Liver (tissue), 3 donors: ENCODE measurements around the gene ARL13A.

Source experiments
- CTCF ChIP-seq: fragments of 150-350 bp; IDR thresholded peaks from 2 replicates; pipeline ENCODE4 v1.5.1; 2017; ENCODE audit warnings: improper control_type of control experiment, low read depth, low read length; ENCODE audit not compliant: missing input control
- MAX ChIP-seq: IDR thresholded peaks from 2 replicates; pipeline ENCODE4 v1.6.1; 2016; ENCODE audit warnings: antibody characterized with exemption
- RAD21 ChIP-seq, 2 donors: IDR thresholded peaks; 2 replicates each; pipeline ENCODE4 v1.6.1; 2016; ENCODE audit warnings: antibody characterized with exemption in 2 of 2, mild to moderate bottlenecking in 2 of 2
- ZBTB33 ChIP-seq: IDR thresholded peaks from 2 replicates; pipeline ENCODE4 v1.6.1; 2016; ENCODE audit warnings: antibody characterized with exemption
- donor health status: healthy.
- donor health status: healthy.

GRCh38 chrX:100944601-100945000 is 24.9 kb upstream of the ARL13A start:
- TF ChIP-seq CTCF (no peak), RAD21 (IDR thresholded peaks at IDR 0.05) (no peak), MAX (no peak), ZBTB33 (no peak)
